IPS-15b (cell line): Measurements from ENCODE around the gene RBM14.
A peak's percentile ranks its signal among the peaks of the same experiment; 100 is the strongest.
"Not testable (repeated sequence)": the region's sequence is repeated elsewhere in the genome, so short reads cannot be mapped to it uniquely, and the experiment has no call there.

Experiments used
- H3K27me3 ChIP-seq: one replicate; pipeline ENCODE4 v1.6.1; 2013; ENCODE audit warnings: low read length; ENCODE audit not compliant: control insufficient read depth, insufficient read depth
- H3K36me3 ChIP-seq: one replicate; pipeline ENCODE4 v1.6.1; 2013; ENCODE audit warnings: low read length; ENCODE audit not compliant: control insufficient read depth, insufficient read depth
- H3K4me1 ChIP-seq: one replicate; pipeline ENCODE4 v1.6.1; 2013; ENCODE audit warnings: mild to moderate bottlenecking, low read length; ENCODE audit not compliant: control insufficient read depth, insufficient read depth
- H3K4me3 ChIP-seq: one replicate; pipeline ENCODE4 v1.5.1; 2013; ENCODE audit warnings: low read depth, low read length
- H3K9ac ChIP-seq: one replicate; pipeline ENCODE4 v1.6.1; 2013; ENCODE audit warnings: low read depth, mild to moderate bottlenecking, low read length
- H3K9me3 ChIP-seq: one replicate; pipeline ENCODE4 v1.6.1; 2013; ENCODE audit warnings: mild to moderate bottlenecking, low read length; ENCODE audit not compliant: control insufficient read depth, insufficient read depth

Gene RBM14

DNA sequence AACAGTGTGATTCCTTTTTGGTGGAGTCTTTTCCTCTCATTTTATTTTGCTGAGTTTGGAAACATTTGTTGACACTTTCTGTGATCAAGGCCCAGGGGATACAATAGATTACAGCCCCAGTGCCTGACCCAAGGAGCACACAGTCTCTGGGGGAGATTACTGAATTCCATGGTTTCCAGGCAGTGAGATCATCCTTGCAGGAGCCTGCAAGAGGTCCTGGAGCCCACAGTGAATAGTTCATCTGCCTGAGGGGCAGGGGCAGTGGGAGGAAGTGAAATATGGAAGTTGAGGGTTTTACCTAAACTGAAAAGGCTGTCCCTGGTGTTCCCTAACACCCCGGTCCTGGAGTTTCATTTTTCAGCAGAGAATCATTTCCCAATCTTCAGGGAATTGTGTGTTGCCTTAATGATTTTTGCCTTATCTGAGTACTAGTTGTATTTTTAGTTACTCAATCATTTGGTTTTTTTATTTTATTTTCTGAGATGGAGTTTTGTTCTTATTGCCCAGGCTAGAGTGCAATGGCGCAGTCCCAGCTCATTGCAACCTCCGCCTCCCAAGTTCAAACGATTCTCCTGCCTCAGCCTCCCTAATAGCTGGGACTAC, 15.7 kb upstream of the RBM14 start:
- Histone ChIP-seq H3K9ac (no peak overlapping the region), H3K36me3 (peaks cover 28% of the 10 kb centered on the region), H3K4me3 (no peak overlapping the region), H3K27me3 (no peaks in the 10 kb centered on the region), H3K9me3 (no peaks in the 10 kb centered on the region), H3K4me1 (no peaks in the 10 kb centered on the region)

DNA sequence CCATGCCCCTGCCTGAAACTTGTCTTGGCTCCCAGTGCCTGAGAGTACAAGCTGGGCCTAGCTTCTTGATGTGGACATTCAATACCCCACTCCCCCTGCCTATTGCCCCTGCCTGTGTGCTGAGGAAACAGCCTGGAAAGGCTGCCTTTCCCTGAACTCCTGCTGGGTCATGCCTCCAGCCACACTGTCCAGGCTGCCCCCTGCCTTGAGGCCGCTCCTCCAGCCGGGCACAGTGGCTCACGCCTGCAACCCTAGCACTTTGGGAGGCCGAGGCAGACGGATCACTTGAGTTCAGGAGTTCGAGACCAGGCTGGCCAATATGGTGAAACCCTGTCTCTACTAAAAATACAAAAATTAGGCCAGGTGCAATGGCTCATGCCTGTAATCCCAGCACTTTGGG, 13.4 kb upstream of the RBM14 start:
- Histone ChIP-seq H3K9me3 (no peaks in the 10 kb centered on the region), H3K36me3 (peaks cover 31% of the 10 kb centered on the region), H3K27me3 (no peaks in the 10 kb centered on the region), H3K4me3 (no peak overlapping the region), H3K9ac (no peak overlapping the region), H3K4me1 (no peaks in the 10 kb centered on the region)

DNA sequence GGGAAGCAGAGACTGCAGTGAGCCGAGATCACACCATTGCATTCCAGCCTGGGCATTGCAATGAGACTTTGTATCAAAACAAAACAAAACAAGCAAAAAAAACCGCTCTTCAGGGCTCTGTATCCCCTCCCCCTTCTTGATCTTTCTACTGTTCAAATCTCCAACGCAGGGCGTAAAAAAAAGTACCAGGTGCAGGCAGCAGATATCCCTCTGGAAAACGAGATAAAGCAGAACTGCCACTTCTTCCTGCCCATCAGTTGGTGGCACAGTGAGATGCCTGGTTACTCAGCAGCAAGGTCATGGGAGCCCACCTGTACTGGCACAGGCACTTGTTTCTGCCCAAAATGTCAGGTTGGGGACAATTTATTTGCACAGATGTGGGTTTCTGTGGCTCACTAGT, 12.3 kb upstream of the RBM14 start:
- H3K4me1 ChIP-seq = no peaks in the 10 kb centered on the region

DNA sequence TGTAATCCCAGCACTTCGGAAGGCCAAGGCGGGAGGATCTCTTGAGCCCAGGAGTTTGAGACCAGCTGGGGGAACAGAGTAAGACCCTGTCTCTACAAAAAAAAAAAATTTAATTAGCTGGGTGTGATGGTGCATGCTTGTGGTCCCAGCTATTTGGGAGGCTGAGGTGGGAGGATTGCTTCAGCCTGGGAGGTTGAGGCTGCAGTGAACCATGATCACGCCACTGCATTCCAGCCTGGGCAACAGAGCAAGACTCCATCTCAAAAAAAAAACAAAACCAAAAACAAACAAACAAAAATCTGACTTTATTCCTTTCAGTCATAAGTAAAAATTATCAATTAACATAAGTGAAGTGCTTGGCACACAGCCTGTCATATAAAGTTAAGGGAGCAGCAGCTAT, 9.8 kb upstream of the RBM14 start:
- H3K36me3 ChIP-seq = peaks cover 19% of the 10 kb centered on the region
- H3K4me3 ChIP-seq, H3K4me1 ChIP-seq, H3K27me3 ChIP-seq, H3K9me3 ChIP-seq, H3K9ac ChIP-seq: not testable (repeated sequence)

More for the DNA sequence above, 12.3 kb upstream of the RBM14 start:
- no peak overlapping the region for H3K9ac ChIP-seq
- no peak overlapping the region for H3K4me3 ChIP-seq
- H3K27me3 ChIP-seq = no peaks in the 10 kb centered on the region
- peaks cover 30% of the 10 kb centered on the region for H3K36me3 ChIP-seq
- H3K9me3 ChIP-seq = no peaks in the 10 kb centered on the region

DNA sequence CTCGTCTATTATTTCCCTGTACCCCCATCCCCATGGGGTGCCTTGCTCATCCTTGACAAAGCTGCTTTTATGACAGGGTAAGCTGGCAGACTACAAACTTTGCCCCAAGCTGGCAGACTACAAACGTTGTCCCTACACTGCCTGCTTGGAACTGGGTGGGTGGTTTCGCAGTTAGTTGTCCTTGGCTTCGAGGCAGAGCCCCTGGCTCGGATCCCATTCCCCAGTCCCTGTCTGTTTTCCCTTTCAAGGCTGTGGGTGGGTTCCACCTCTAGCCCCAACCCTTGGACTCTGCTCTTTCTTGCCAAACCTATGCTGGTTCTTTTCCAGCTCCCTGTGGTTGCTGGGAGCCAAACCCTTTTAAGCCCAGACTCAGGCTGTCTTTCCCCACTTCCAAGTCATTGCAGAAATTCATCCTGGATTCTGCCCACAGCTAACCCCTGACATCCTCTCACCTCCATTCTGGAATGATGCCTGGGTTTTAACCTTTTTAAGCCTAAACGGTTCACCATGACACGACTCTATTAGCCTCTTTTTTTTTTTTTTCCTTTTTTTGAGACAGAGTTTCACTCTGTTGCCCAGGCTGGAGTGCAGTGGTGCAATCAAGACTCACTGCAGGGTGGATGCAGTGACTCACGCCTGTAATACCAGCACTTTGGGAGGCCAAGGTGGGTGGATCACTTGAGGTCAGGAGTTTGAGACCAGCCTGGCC, 9.2 kb upstream of the RBM14 start:
- Histone ChIP-seq H3K4me3 (no peak overlapping the region), H3K27me3 (no peaks in the 10 kb centered on the region), H3K4me1 (no peaks in the 10 kb centered on the region), H3K9me3 (no peaks in the 10 kb centered on the region), H3K36me3 (peaks cover 19% of the 10 kb centered on the region), H3K9ac (no peak overlapping the region)

DNA sequence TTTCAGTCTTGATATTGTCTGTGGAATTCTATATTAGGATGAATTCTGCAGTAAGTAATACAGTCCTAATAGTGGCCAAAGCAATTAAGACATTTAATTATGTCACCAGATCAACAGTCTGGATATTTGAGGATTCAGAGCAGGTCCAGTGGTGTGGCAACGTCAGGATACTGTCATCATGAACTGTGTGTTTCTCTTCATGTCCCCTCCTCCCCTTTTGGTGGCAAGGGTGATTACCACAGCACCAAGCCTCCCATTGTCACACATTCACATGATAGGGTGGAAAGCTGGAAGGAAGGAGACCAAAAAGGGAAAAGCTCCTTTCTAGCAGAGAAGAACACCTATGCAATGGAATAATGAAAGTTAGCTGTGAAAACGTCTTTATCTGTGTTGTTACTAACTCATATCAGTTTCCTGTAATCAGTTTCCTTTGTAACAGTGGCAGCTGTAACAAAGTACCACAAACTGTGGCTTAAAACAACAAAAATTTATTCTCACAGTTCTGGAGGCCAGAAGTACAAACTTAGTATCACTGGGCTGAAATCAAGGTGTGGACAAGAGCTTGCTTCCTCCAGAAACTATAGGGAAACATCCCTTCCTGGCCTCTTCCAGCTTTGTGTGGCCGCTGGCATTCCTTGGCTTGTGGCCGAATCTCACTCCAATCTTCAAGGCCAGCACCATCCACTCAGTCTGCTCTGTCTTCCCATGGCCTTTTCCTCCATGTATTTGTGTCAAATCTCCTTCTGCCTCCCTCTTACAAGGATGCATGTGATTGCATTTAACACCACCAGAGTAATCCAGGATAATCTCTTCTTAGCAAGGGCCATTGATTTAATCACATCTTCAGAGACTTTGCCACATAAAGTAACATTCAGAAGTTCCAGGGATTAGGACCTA, 6.5 kb upstream of the RBM14 start:
- H3K9me3 ChIP-seq = no peaks in the 10 kb centered on the region
- H3K4me1 ChIP-seq = no peaks in the 10 kb centered on the region
- no peak overlapping the region for H3K9ac ChIP-seq
- peaks cover 10% of the 10 kb centered on the region for H3K36me3 ChIP-seq
- no peaks in the 10 kb centered on the region for H3K27me3 ChIP-seq
- H3K4me3 ChIP-seq = no peak overlapping the region

DNA sequence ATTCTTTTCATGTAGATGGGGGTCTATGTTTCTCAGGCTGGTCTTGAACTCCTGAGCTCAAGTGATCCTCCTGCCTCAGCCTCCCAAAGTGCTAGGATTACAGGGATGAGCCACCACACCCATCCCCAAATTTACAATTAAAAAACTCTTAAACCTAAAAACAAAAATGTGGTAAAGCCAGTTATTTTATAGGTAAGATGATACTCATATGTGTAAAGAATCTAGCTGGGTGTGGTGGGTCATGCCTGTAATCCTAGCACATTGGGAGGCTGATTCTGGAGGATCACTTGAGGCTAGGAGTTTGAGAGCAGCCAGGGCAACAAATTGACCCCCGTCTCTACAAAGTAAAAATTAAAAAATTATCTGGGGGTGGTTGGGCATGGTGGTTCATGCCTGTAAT, 4.0 kb upstream of the RBM14 start:
- H3K4me1 ChIP-seq = no peaks in the 10 kb centered on the region
- no peaks in the 10 kb centered on the region for H3K27me3 ChIP-seq
- peaks cover 6% of the 10 kb centered on the region for H3K36me3 ChIP-seq
- H3K4me3 ChIP-seq = no peak overlapping the region
- no peak overlapping the region for H3K9ac ChIP-seq
- H3K9me3 ChIP-seq = no peaks in the 10 kb centered on the region

DNA sequence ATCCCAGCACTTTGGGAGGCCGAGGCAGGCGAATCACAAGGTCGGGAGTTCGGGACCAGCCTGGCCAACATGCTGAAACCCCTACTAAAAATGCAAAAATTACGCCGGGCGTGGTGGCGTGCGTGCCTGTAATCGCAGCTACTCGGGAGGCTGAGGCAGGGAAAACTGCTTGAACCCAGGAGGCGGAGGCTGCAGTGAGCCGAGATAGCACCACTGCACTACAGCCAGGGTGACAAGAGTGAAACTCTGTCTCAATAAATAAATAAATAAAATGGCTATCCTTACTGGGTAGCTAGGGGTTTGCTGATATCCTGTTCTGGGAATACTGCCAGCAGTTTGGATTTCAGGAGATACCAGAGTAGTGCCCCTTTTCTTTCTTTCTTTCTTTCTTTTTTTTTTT, 2.4 kb upstream of the RBM14 start:
- H3K9ac ChIP-seq = no peak overlapping the region
- H3K9me3 ChIP-seq = no peaks in the 10 kb centered on the region
- no peak overlapping the region for H3K4me3 ChIP-seq
- H3K27me3 ChIP-seq = no peaks in the 10 kb centered on the region
- H3K4me1 ChIP-seq = peaks cover 8% of the 10 kb centered on the region
- peaks cover 6% of the 10 kb centered on the region for H3K36me3 ChIP-seq

DNA sequence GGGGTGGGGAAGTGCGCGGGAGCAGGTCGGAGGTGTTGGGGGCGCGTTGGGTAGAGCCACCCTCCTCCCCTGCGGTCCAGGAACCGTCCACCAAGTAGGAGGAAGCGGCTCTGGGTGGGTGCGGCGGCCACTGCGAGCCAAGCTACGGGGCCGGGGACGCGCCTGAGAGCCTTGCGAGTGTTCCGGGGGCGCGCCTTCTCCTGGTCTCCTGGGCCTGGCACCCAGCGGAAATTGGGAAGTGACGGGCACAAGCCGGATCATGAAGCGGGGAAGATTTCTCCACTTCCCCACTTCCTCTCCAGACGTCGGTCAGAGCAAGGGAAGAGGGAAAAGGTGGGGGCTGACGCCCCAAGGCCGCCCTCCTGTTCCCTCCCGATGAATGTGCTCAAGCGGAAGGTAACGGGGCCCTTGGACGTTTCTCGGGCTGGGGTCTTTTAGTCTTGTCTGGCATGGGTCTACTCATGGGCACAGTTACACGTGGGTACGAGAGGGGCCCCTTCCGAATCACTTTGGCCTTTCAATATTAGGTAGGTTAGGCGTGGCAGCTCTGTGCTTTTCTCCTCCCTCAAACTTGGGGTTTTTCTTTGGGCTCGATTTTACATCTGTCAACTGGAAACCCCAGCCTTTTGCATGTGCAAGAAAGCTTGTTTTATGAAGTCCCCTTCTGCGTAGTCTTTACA, 865 bp downstream of the RBM14 start:
- Histone ChIP-seq H3K4me1 (peaks cover 8% of the 10 kb centered on the region), H3K36me3 (peaks cover 13% of the 10 kb centered on the region), H3K4me3 (peak overlapping the region; percentile 100), H3K27me3 (no peaks in the 10 kb centered on the region), H3K9ac (peak overlapping the region; percentile 91), H3K9me3 (no peaks in the 10 kb centered on the region)

DNA sequence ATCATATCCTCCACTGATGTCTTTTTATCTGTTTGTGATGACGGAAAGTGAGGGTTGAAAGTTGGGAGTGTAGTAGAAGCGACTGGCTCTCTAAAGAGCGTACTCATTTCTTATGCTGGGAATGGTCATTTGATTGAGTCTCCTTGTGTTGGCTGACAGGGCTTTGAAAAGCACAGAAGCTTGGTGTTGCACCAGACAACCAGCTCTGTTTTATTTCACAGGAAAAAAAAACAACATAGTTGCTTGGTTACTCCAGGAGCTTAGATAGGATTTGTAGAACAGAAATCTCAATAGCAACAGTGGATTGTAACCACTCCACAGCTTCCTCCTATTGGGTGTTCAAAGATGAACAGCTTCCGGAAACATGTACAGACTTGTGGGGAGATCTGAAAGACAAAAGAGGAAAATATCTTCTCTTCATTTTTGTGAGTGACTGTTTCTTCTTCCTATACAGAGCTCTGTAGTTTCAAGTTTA, 2.7 kb downstream of the RBM14 start:
- Histone ChIP-seq H3K4me3 (peak overlapping the region; percentile 100), H3K4me1 (peaks cover 8% of the 10 kb centered on the region), H3K9me3 (no peaks in the 10 kb centered on the region), H3K36me3 (peaks cover 26% of the 10 kb centered on the region), H3K9ac (no peak overlapping the region), H3K27me3 (no peaks in the 10 kb centered on the region)

DNA sequence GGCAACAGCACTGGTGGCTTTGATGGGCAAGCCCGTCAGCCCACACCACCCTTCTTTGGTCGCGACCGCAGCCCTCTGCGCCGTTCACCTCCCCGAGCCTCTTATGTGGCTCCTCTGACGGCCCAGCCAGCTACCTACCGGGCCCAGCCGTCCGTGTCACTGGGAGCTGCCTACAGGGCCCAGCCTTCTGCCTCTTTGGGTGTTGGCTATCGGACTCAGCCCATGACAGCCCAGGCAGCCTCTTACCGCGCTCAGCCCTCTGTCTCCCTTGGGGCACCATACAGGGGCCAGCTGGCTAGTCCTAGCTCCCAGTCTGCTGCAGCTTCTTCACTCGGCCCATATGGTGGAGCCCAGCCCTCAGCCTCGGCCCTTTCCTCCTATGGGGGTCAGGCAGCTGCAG, 8.0 kb downstream of the RBM14 start:
- Histone ChIP-seq H3K9me3 (no peaks in the 10 kb centered on the region), H3K36me3 (peaks cover 66% of the 10 kb centered on the region)

More for the DNA sequence above, 8.0 kb downstream of the RBM14 start:
- Histone ChIP-seq H3K9ac (no peak overlapping the region), H3K27me3 (no peaks in the 10 kb centered on the region), H3K4me3 (no peak overlapping the region), H3K4me1 (no peaks in the 10 kb centered on the region)
